ENCODE results near the gene TNP2. TPM values are rescaled to one million over a fixed set of nuclear protein-coding genes. Genes with fewer than 3 reads are reported as not detected.

TNP2 gene
- total RNA-seq, 1 donor from 2014 or later: not detected

GRCh38 chr16:11276143-11276895 is 7.2 kb upstream of the TNP2 start, which contains the start of gene PRM2:
Gene PRM2 (minus strand): TSS chr16:11276480. CDS start chr16:11276370, 110 bp downstream.
- no peak for DNase-seq (ENCODE audit: extremely low spot score in 2 of 2)
- no peak for TF ChIP-seq POLR2A (IDR thresholded peaks at IDR 0.05)
- no peak for TF ChIP-seq POLR2AphosphoS5 (IDR thresholded peaks at IDR 0.05; ENCODE audit: insufficient read depth in 1 of 2, low read depth in 1 of 2)
- TF ChIP-seq, protein P1, sequence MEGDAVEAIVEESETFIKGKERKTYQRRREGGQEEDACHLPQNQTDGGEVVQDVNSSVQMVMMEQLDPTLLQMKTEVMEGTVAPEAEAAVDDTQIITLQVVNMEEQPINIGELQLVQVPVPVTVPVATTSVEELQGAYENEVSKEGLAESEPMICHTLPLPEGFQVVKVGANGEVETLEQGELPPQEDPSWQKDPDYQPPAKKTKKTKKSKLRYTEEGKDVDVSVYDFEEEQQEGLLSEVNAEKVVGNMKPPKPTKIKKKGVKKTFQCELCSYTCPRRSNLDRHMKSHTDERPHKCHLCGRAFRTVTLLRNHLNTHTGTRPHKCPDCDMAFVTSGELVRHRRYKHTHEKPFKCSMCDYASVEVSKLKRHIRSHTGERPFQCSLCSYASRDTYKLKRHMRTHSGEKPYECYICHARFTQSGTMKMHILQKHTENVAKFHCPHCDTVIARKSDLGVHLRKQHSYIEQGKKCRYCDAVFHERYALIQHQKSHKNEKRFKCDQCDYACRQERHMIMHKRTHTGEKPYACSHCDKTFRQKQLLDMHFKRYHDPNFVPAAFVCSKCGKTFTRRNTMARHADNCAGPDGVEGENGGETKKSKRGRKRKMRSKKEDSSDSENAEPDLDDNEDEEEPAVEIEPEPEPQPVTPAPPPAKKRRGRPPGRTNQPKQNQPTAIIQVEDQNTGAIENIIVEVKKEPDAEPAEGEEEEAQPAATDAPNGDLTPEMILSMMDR (IDR thresholded peaks at IDR 0.05): no peak
- no peaks in the 10 kb centered on the region for H3K36me3 ChIP-seq
- intact Hi-C loops (cut with DNase I): no loop called here
- no peak within 1 kb of the TSS for H3K27ac ChIP-seq
- H3K9me3 ChIP-seq: no peaks in the 10 kb centered on the region
- H3K4me3 ChIP-seq: no peak within 1 kb of the TSS
- H3K27me3 ChIP-seq: no peaks in the 10 kb centered on the region
- no peaks in the 10 kb centered on the region for H3K4me1 ChIP-seq

- Histone ChIP-seq H3K36me3 (no peaks in the 10 kb centered on the region), H3K27ac (no peak overlapping the region), H3K27me3 (no peaks in the 10 kb centered on the region), H3K4me3 (no peak overlapping the region), H3K9me3 (no peaks in the 10 kb centered on the region), H3K4me1 (no peaks in the 10 kb centered on the region)
- intact Hi-C loops (cut with DNase I): no loop called here
- no peak for DNase-seq (ENCODE audit: extremely low spot score in 2 of 2)
- no peak for TF ChIP-seq POLR2AphosphoS5 (IDR thresholded peaks at IDR 0.05; ENCODE audit: insufficient read depth in 1 of 2, low read depth in 1 of 2)
Observed at GRCh38 chr16:11274964-11275363, 5.8 kb upstream of the TNP2 start.

DNA sequence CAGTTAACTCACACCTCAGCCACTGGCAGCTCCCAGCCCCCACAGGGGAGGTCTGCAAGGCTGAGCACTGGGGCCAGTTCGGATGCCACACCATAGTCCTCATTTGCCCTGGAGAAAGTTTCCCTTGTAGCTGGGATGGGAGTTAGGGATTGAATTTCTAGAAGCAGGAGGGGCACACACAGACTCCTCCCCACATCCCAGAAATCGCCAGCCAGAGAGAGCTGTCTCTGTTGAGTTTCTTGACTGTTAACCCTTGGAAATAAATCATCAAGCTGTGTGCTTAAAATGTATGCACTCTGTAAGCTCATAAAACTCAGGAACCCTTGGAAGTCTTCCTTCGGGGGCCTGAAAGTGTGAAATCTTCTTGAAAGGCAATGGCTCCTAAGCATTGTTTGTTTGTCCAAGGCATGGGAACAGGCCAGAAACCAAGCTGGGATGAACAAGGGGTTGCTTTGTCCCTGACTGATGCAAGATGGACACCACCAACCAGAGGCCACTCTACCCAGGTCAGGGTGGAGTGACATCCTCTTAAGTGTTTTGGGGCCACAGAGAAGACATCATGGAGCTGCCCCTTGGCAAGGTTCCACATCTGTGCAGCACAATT is 4.7 kb upstream of the TNP2 start:
- no peaks in the 10 kb centered on the region for H3K4me1 ChIP-seq
- TF ChIP-seq POLR2AphosphoS5 (IDR thresholded peaks at IDR 0.05; ENCODE audit: insufficient read depth in 1 of 2, low read depth in 1 of 2) (no peak), POLR2A (IDR thresholded peaks at IDR 0.05) (no peak)
- TF ChIP-seq, protein P1 (IDR thresholded peaks at IDR 0.05): no peak
- no peak for DNase-seq (ENCODE audit: extremely low spot score in 2 of 2)
- no peaks in the 10 kb centered on the region for H3K9me3 ChIP-seq
- H3K27ac ChIP-seq: no peak overlapping the region
- no peaks in the 10 kb centered on the region for H3K36me3 ChIP-seq
- no peaks in the 10 kb centered on the region for H3K27me3 ChIP-seq
- no peak overlapping the region for H3K4me3 ChIP-seq
- intact Hi-C loops (cut with DNase I): no loop called here

- Histone ChIP-seq H3K27ac (no peak within 1 kb of the TSS), H3K9me3 (no peaks in the 10 kb centered on the region), H3K4me1 (no peaks in the 10 kb centered on the region), H3K4me3 (no peak within 1 kb of the TSS), H3K36me3 (no peaks in the 10 kb centered on the region), H3K27me3 (no peaks in the 10 kb centered on the region)
- no peak for DNase-seq (ENCODE audit: extremely low spot score in 2 of 2)
- TF ChIP-seq, protein P1 (IDR thresholded peaks at IDR 0.05): no peak
- TF ChIP-seq POLR2A (IDR thresholded peaks at IDR 0.05) (no peak), POLR2AphosphoS5 (IDR thresholded peaks at IDR 0.05; ENCODE audit: insufficient read depth in 1 of 2, low read depth in 1 of 2) (no peak)
- intact Hi-C loops (cut with DNase I): no loop called here
Observed at GRCh38 chr16:11272921-11273720, 4.0 kb upstream of the TNP2 start, which contains the start of gene PRM3. Gene PRM3 (minus strand): TSS chr16:11273629. CDS start chr16:11273595, 34 bp downstream.

- H3K4me3 ChIP-seq: no peak overlapping the region
- intact Hi-C loops (cut with DNase I): no loop called here
- TF ChIP-seq, protein P1 (IDR thresholded peaks at IDR 0.05): no peak
Observed at GRCh38 chr16:11272484-11272883, 3.4 kb upstream of the TNP2 start.

More at GRCh38 chr16:11272484-11272883, 3.4 kb upstream of the TNP2 start:
- Histone ChIP-seq H3K9me3 (no peaks in the 10 kb centered on the region), H3K4me1 (no peaks in the 10 kb centered on the region), H3K27ac (no peak overlapping the region), H3K27me3 (no peaks in the 10 kb centered on the region), H3K36me3 (no peaks in the 10 kb centered on the region)
- no peak for DNase-seq (ENCODE audit: extremely low spot score in 2 of 2)
